HepG2 (cell line): ENCODE measurements around the gene BTF3L4. TPM values are rescaled to one million over a fixed set of nuclear protein-coding genes. Genes with fewer than 3 reads are reported as not detected.
A peak's percentile ranks its signal among the peaks of the same experiment; 100 is the strongest.

Experiments used
- ARNT2 ChIP-seq: sonication (generic); formaldehyde crosslinking; IDR thresholded peaks from 2 replicates; pipeline ENCODE4 v1.8.0; 2022; ENCODE audit warnings: mild to moderate bottlenecking, low read depth, missing genetic modification reagents, moderate library complexity
- BORCS8-MEF2B ChIP-seq: sonication (generic); formaldehyde crosslinking; IDR thresholded peaks from 2 replicates; pipeline ENCODE4 v1.8.0; 2022; ENCODE audit warnings: mild to moderate bottlenecking, missing genetic modification reagents
- DZIP1 ChIP-seq: sonication (generic); formaldehyde crosslinking; IDR thresholded peaks from 2 replicates; pipeline ENCODE4 v1.5.0; 2020; ENCODE audit warnings: mild to moderate bottlenecking, missing genetic modification reagents
- ETV6 ChIP-seq: sonication (generic); formaldehyde crosslinking; conservative IDR thresholded peaks from 2 replicates; pipeline ENCODE4 v1.4.0; 2020; ENCODE audit warnings: missing genetic modification reagents
- HES4 ChIP-seq: sonication (generic); formaldehyde crosslinking; IDR thresholded peaks from 2 replicates; pipeline ENCODE4 v1.9.0; 2021; ENCODE audit warnings: mild to moderate bottlenecking, missing genetic modification reagents, borderline replicate concordance
- IRF2 ChIP-seq: IDR thresholded peaks from 2 replicates; pipeline ENCODE4 v1.6.1; 2018; ENCODE audit warnings: missing genetic modification reagents, missing compliant biosample characterization
- KMT2B ChIP-seq: IDR thresholded peaks from 2 replicates; pipeline ENCODE4 v1.6.1; 2016; ENCODE audit warnings: missing genetic modification reagents, missing compliant biosample characterization
- PHF21A ChIP-seq: sonication (generic); formaldehyde crosslinking; IDR thresholded peaks from 2 replicates; pipeline ENCODE4 v1.5.0; 2020; ENCODE audit warnings: mild to moderate bottlenecking, missing genetic modification reagents
- PHF5A ChIP-seq: IDR thresholded peaks from one replicate; pipeline ENCODE4 v1.6.1; 2018; ENCODE audit warnings: low read depth, missing genetic modification reagents; ENCODE audit not compliant: unreplicated experiment
- SUZ12 ChIP-seq: fragments of 150-350 bp; IDR thresholded peaks from 2 replicates; pipeline ENCODE4 v1.6.1; 2014; ENCODE audit warnings: low read depth, low read length
- TBP ChIP-seq: sonication (generic); formaldehyde crosslinking; IDR thresholded peaks from 2 replicates; pipeline ENCODE4 v1.5.0; 2020; ENCODE audit warnings: missing genetic modification reagents
- THYN1 ChIP-seq: sonication (generic); formaldehyde crosslinking; IDR thresholded peaks from 2 replicates; pipeline ENCODE4 v1.8.1; 2023; ENCODE audit warnings: low read depth, mild to moderate bottlenecking, moderate library complexity, missing genetic modification reagents, borderline replicate concordance
- ZFP62 ChIP-seq: sonication (generic); formaldehyde crosslinking; IDR thresholded peaks from 2 replicates; pipeline ENCODE4 v1.4.0; 2020; ENCODE audit warnings: missing genetic modification reagents
- ZHX1 ChIP-seq: sonication (generic); formaldehyde crosslinking; IDR thresholded peaks from 2 replicates; pipeline ENCODE4 v1.8.1; 2022; ENCODE audit warnings: low read depth, mild to moderate bottlenecking, missing genetic modification reagents
- ZNF225 ChIP-seq: sonication (generic); formaldehyde crosslinking; IDR thresholded peaks from 2 replicates; pipeline ENCODE4 v1.4.0; 2020; ENCODE audit warnings: mild to moderate bottlenecking, missing genetic modification reagents
- ZNF644 ChIP-seq: IDR thresholded peaks from 2 replicates; pipeline ENCODE4 v1.6.1; 2016; ENCODE audit warnings: low read depth
- ZNF703 ChIP-seq: sonication (generic); formaldehyde crosslinking; IDR thresholded peaks from 2 replicates; pipeline ENCODE4 v1.5.1; 2020; ENCODE audit warnings: missing genetic modification reagents, mild to moderate bottlenecking, moderate library complexity, borderline replicate concordance
- ZNF850 ChIP-seq: sonication (generic); formaldehyde crosslinking; conservative IDR thresholded peaks from 2 replicates; pipeline ENCODE4 v1.9.0; 2021; ENCODE audit warnings: mild to moderate bottlenecking, missing genetic modification reagents
- ZSCAN21 ChIP-seq: sonication (generic); formaldehyde crosslinking; IDR thresholded peaks from 2 replicates; pipeline ENCODE4 v1.8.0; 2022; ENCODE audit warnings: mild to moderate bottlenecking, missing genetic modification reagents, moderate library complexity, borderline replicate concordance
- polyA plus RNA-seq, 8 experiments: library from polyadenylated mRNA; depleted of rRNA in 3 of 8; stranded (reverse) in 7 of 8; unstranded in 1 of 8; fragments of >200 nt; fragmentation: Illumina TruSeq in 4 of 8; extraction: Trizol in 4 of 8; gene quantifications; 2 replicates each; pipeline versions ENCODE4 v1.2.1 to v1.2.3, GENCODE V29; 2011 to 2016; ENCODE audit warnings: low read depth in 4 of 8, missing spikeins in 1 of 8, mixed read lengths in 1 of 8; ENCODE audit not compliant: insufficient read depth in 1 of 8
- total RNA-seq, 5 experiments: library from RNA; depleted of rRNA; stranded (reverse); fragments of >200 nt; fragmentation: Illumina TruSeq; extraction: Trizol; gene quantifications; 2 replicates each; pipeline ENCODE4 v1.2.3, GENCODE V29; 2016; ENCODE audit warnings: low read depth in 1 of 5

Gene BTF3L4
- total and polyA plus RNA-seq, 2 of the 13 experiments (the other 11 are each of a cell fraction or from before 2014, with no cell fraction given) = 59.0 to 74.3 TPM

GRCh38 chr1:52056163-52056936, at the start of gene BTF3L4 (continued):
- TF ChIP-seq ZHX1 (CRISPR knock-in tag) = peak; percentile 69; the same call in 1 of the 2 replicates
- no peak for TF ChIP-seq DZIP1 (CRISPR knock-in tag)
- TF ChIP-seq KMT2B = peak; percentile 36
- no peak for TF ChIP-seq ETV6
- peak; percentile 94 for TF ChIP-seq ZNF225 (CRISPR knock-in tag)
- peak; percentile 70; the same call in 1 of the 2 replicates for TF ChIP-seq IRF2
- peak; percentile 62; the same call in 1 of the 2 replicates for TF ChIP-seq ARNT2 (CRISPR knock-in tag)
- no peak for TF ChIP-seq ZNF644 (CRISPR knock-in tag)
- TF ChIP-seq BORCS8-MEF2B (CRISPR knock-in tag) = 0 out of 2 replicates have a peak, but pooled peaks have one; percentile 71
- TF ChIP-seq ZNF850 = no peak
- TF ChIP-seq TBP (CRISPR knock-in tag) = no peak
- TF ChIP-seq THYN1 (CRISPR knock-in tag) = no peak
- TF ChIP-seq SUZ12 = no peak
- TF ChIP-seq PHF21A = no peak
- no peak for TF ChIP-seq PHF5A (CRISPR knock-in tag)
- TF ChIP-seq ZNF703 (CRISPR knock-in tag) = peak; percentile 60; the same call in 1 of the 2 replicates
- TF ChIP-seq ZFP62 (CRISPR knock-in tag) = no peak
- TF ChIP-seq ZSCAN21 (CRISPR knock-in tag) = peak; percentile 85; the same call in 1 of the 2 replicates
- TF ChIP-seq HES4 (CRISPR knock-in tag) = peak; percentile 33; the same call in 1 of the 2 replicates
